Naive B cell (primary cell): ENCODE results near the gene FLNC. TPM values are rescaled to one million over a fixed set of nuclear protein-coding genes. Genes with fewer than 3 reads are reported as not detected.

ENCODE experiments used
- ATAC-seq, 2 donors: fragments of 150-1000 bp; cut with Tn5 transposase; 2 replicates each; pipeline ENCODE4 v1.10.0; 2021; ENCODE audit warnings: low read depth in 2 of 2, mild to moderate bottlenecking in 2 of 2, moderate library complexity in 2 of 2
- DNase-seq: peaks from one replicate; pipeline ENCODE4 v3.0.0; 2022
- H3K27ac Mint-ChIP-seq, 6 donors: one replicate each; pipeline ENCODE4 v1.8.0; 2020 to 2022; ENCODE audit warnings: mild to moderate bottlenecking in 6 of 6, mixed read lengths in 6 of 6, moderate library complexity in 5 of 6, inconsistent platforms in 2 of 6
- H3K27me3 Mint-ChIP-seq, 3 donors: one replicate each; pipeline ENCODE4 v1.8.0; 2021 to 2022; ENCODE audit warnings: mixed read lengths in 3 of 3, mild to moderate bottlenecking in 1 of 3
- H3K36me3 Mint-ChIP-seq, 2 donors: one replicate each; pipeline ENCODE4 v1.8.0; 2020 to 2022; ENCODE audit warnings: mixed read lengths in 2 of 2, inconsistent platforms in 1 of 2, mild to moderate bottlenecking in 1 of 2
- H3K4me1 Mint-ChIP-seq, 3 donors: one replicate each; pipeline ENCODE4 v1.8.0; 2020 to 2022; ENCODE audit warnings: mixed read lengths in 3 of 3, inconsistent platforms in 1 of 3, mild to moderate bottlenecking in 1 of 3, moderate library complexity in 1 of 3
- H3K4me3 Mint-ChIP-seq, 8 donors: one replicate each; pipeline ENCODE4 v1.8.0; 2020 to 2022; ENCODE audit warnings: mild to moderate bottlenecking in 8 of 8, mixed read lengths in 8 of 8, moderate library complexity in 8 of 8, inconsistent platforms in 2 of 8
- H3K9me3 Mint-ChIP-seq, 7 donors: one replicate each; pipeline ENCODE4 v1.8.0; 2020 to 2022; ENCODE audit warnings: mixed read lengths in 7 of 7, mild to moderate bottlenecking in 5 of 7, inconsistent platforms in 2 of 7, moderate library complexity in 1 of 7
- polyA plus RNA-seq, 6 donors: library from polyadenylated mRNA; unstranded; fragments of 300-500 nt; fragmentation: Illumina TruSeq; gene quantifications; one replicate each; pipeline ENCODE4 v1.2.3, GENCODE V29; 2021; ENCODE audit warnings: low read depth in 6 of 6

FLNC gene
- polyA plus RNA-seq, result not detected

GRCh38 chr7:128830231-128831177 lies at the start of gene FLNC:
TSS of gene FLNC (plus strand) at chr7:128830406. CDS start at chr7:128830638, 232 bp downstream.
- H3K27ac Mint-ChIP-seq, result peak within 1 kb of the TSS in 3 of 6 donors; percentile 69 to 89 (median 75)
- peaks cover 32 to 86% (median 54%) of the 10 kb centered on the region in 3 donors for H3K27me3 Mint-ChIP-seq
- no peaks in the 10 kb centered on the region for H3K36me3 Mint-ChIP-seq
- ATAC-seq (peak; percentile 64 to 70), DNase-seq (peak; percentile 50)
- H3K4me1 Mint-ChIP-seq, result peaks cover 15 to 31% (median 27%) of the 10 kb centered on the region in 3 donors
- peak within 1 kb of the TSS; percentile 56 to 91 (median 84) for H3K4me3 Mint-ChIP-seq
- H3K9me3 Mint-ChIP-seq, result no peaks in the 10 kb centered on the region

- Mint-ChIP-seq H3K4me1 (no peaks in the 10 kb centered on the region), H3K4me3 (no peak overlapping the region), H3K27me3 (peaks cover 5 to 17% (median 6%) of the 10 kb centered on the region in 3 donors), H3K27ac (peak overlapping the region in 1 of 6 donors; percentile 16), H3K36me3 (peaks cover 9 to 12% of the 10 kb centered on the region in 2 donors), H3K9me3 (peaks cover 5 to 20% (median 8%) of the 10 kb centered on the region in 7 donors)
- ATAC-seq (no peak), DNase-seq (no peak)
These were observed 49.1 kb upstream of the FLNC start for GRCh38 chr7:128781126-128781525.

- no peak for DNase-seq
- H3K9me3 Mint-ChIP-seq, result peaks cover 5 to 19% (median 8%) of the 10 kb centered on the region in 7 donors
- ATAC-seq, result no peak
- H3K36me3 Mint-ChIP-seq, result peaks cover 9 to 12% of the 10 kb centered on the region in 2 donors
- no peak overlapping the region for H3K27ac Mint-ChIP-seq
- no peak overlapping the region for H3K4me3 Mint-ChIP-seq
- H3K4me1 Mint-ChIP-seq, result no peaks in the 10 kb centered on the region
- peaks cover 0 to 17% (median 6%) of the 10 kb centered on the region in 3 donors for H3K27me3 Mint-ChIP-seq
These were observed 48.4 kb upstream of the FLNC start for GRCh38 chr7:128781851-128782250.

- DNase-seq, result no peak
- Mint-ChIP-seq H3K36me3 (peaks cover 0 to 2% of the 10 kb centered on the region in 2 donors), H3K9me3 (peaks cover 0 to 4% (median 3%) of the 10 kb centered on the region in 7 donors), H3K4me1 (no peaks in the 10 kb centered on the region), H3K27me3 (peaks cover 0 to 8% (median 6%) of the 10 kb centered on the region in 3 donors), H3K4me3 (no peak overlapping the region), H3K27ac (peak overlapping the region in 2 of 6 donors; percentile 16 to 63)
- ATAC-seq, result no peak
These were observed 46.9 kb upstream of the FLNC start for GRCh38 chr7:128783143-128783861.

GRCh38 chr7:128785738-128786137 lies 44.5 kb upstream of the FLNC start:
- ATAC-seq (no peak), DNase-seq (no peak)
- H3K4me3 Mint-ChIP-seq, result no peak overlapping the region
- no peaks in the 10 kb centered on the region for H3K36me3 Mint-ChIP-seq
- peaks cover 0 to 6% (median 5%) of the 10 kb centered on the region in 3 donors for H3K27me3 Mint-ChIP-seq
- H3K27ac Mint-ChIP-seq, result no peak overlapping the region
- peaks cover 0 to 4% (median 0%) of the 10 kb centered on the region in 7 donors for H3K9me3 Mint-ChIP-seq
- peaks cover 5 to 8% (median 6%) of the 10 kb centered on the region in 3 donors for H3K4me1 Mint-ChIP-seq

GRCh38 chr7:128788446-128789412 lies 41.5 kb upstream of the FLNC start:
- ATAC-seq, result no peak
- peak overlapping the region in 6 of 8 donors; percentile 83 to 95 (median 91) for H3K4me3 Mint-ChIP-seq
- H3K27me3 Mint-ChIP-seq, result no peaks in the 10 kb centered on the region
- no peak for DNase-seq
- no peaks in the 10 kb centered on the region for H3K36me3 Mint-ChIP-seq
- H3K9me3 Mint-ChIP-seq, result peaks cover 0 to 4% (median 0%) of the 10 kb centered on the region in 7 donors
- H3K4me1 Mint-ChIP-seq, result peaks cover 6 to 11% (median 9%) of the 10 kb centered on the region in 3 donors
- H3K27ac Mint-ChIP-seq, result peak overlapping the region in 4 of 6 donors; percentile 27 to 86 (median 70)

- Mint-ChIP-seq H3K4me3 (peak overlapping the region; percentile 83 to 95 (median 90)), H3K36me3 (no peaks in the 10 kb centered on the region), H3K27me3 (no peaks in the 10 kb centered on the region), H3K9me3 (peaks cover 0 to 4% (median 0%) of the 10 kb centered on the region in 7 donors), H3K4me1 (peaks cover 9 to 13% (median 11%) of the 10 kb centered on the region in 3 donors), H3K27ac (peak overlapping the region in 5 of 6 donors; percentile 47 to 92 (median 86))
- ATAC-seq, result peak; percentile 4 to 14
- no peak for DNase-seq
These were observed 39.7 kb upstream of the FLNC start for GRCh38 chr7:128790315-128791041.

- H3K36me3 Mint-ChIP-seq, result no peaks in the 10 kb centered on the region
- peak; percentile 83 to 84 for ATAC-seq
- H3K4me3 Mint-ChIP-seq, result peak within 1 kb of the TSS; percentile 70 to 93 (median 88)
- peaks cover 9 to 13% (median 11%) of the 10 kb centered on the region in 3 donors for H3K4me1 Mint-ChIP-seq
- no peaks in the 10 kb centered on the region for H3K27me3 Mint-ChIP-seq
- peak within 1 kb of the TSS in 3 of 6 donors; percentile 21 to 75 (median 65) for H3K27ac Mint-ChIP-seq
- H3K9me3 Mint-ChIP-seq, result no peaks in the 10 kb centered on the region
- DNase-seq, result peak; percentile 69
These were observed 38.9 kb upstream of the FLNC start, which contains the start of gene CCDC136 for GRCh38 chr7:128791121-128791971. TSS of gene CCDC136 (plus strand) at chr7:128791968. CDS start at chr7:128792412, 444 bp downstream.

GRCh38 chr7:128791972-128792327 lies 38.3 kb upstream of the FLNC start:
- no peak overlapping the region for H3K27ac Mint-ChIP-seq
- H3K36me3 Mint-ChIP-seq, result no peaks in the 10 kb centered on the region
- ATAC-seq (no peak), DNase-seq (no peak)
- no peaks in the 10 kb centered on the region for H3K27me3 Mint-ChIP-seq
- peak overlapping the region; percentile 70 to 93 (median 85) for H3K4me3 Mint-ChIP-seq
- H3K4me1 Mint-ChIP-seq, result peaks cover 9 to 13% (median 11%) of the 10 kb centered on the region in 3 donors
- H3K9me3 Mint-ChIP-seq, result no peaks in the 10 kb centered on the region

- Mint-ChIP-seq H3K27me3 (no peaks in the 10 kb centered on the region), H3K27ac (peak overlapping the region in 1 of 6 donors; percentile 65), H3K9me3 (no peaks in the 10 kb centered on the region), H3K4me1 (peaks cover 9 to 13% (median 11%) of the 10 kb centered on the region in 3 donors), H3K4me3 (peak overlapping the region; percentile 39 to 90 (median 78)), H3K36me3 (no peaks in the 10 kb centered on the region)
- ATAC-seq (no peak), DNase-seq (no peak)
These were observed 37.6 kb upstream of the FLNC start for GRCh38 chr7:128792471-128793180.

- H3K36me3 Mint-ChIP-seq, result no peaks in the 10 kb centered on the region
- no peak overlapping the region for H3K27ac Mint-ChIP-seq
- H3K4me3 Mint-ChIP-seq, result peak overlapping the region in 5 of 8 donors; percentile 5 to 84 (median 72)
- no peaks in the 10 kb centered on the region for H3K9me3 Mint-ChIP-seq
- DNase-seq (no peak), ATAC-seq (no peak)
- no peaks in the 10 kb centered on the region for H3K27me3 Mint-ChIP-seq
- peaks cover 9 to 13% (median 11%) of the 10 kb centered on the region in 3 donors for H3K4me1 Mint-ChIP-seq
These were observed 37.0 kb upstream of the FLNC start for GRCh38 chr7:128793181-128793547.
